PC-3 (cell line): Measurements from ENCODE around the gene ELL2. TPM values are rescaled to one million over a fixed set of nuclear protein-coding genes. Genes with fewer than 3 reads are reported as not detected.
A peak's percentile ranks its signal among the peaks of the same experiment; 100 is the strongest.

ENCODE experiments used
- ATAC-seq: fragments of 200-7000 bp; cut with Tn5 transposase; 2 replicates; pipeline ENCODE4 v1.9.1; 2020; ENCODE audit warnings: mild to moderate bottlenecking, moderate library complexity
- Bru-seq: library from RNA; stranded (reverse); fragments of 400-500 nt; gene quantifications from one replicate; lab custom pipeline; 2021; lab: Mats Ljungman, UMichigan
- BruChase-seq, 2 experiments: library from RNA; stranded (reverse); fragments of 400-500 nt; gene quantifications; one replicate each; lab custom pipeline; 2021; lab: Mats Ljungman, UMichigan
- BruUV-seq: library from RNA; stranded (reverse); fragments of 400-500 nt; replicated peaks from 2 replicates; lab custom pipeline; 2021; lab: Mats Ljungman, UMichigan
- CTCF ChIA-PET: fragments of 300-600 bp; sonication (Branson Sonifier 250); formaldehyde crosslinking; loops from one replicate; lab custom pipeline; 2022; ENCODE audit warnings: antibody characterized with exemption; lab: Charles Lee
- POLR2A ChIA-PET: fragments of 300-600 bp; sonication (Branson Sonifier 250); formaldehyde crosslinking; loops from one replicate; lab custom pipeline; 2022; ENCODE audit warnings: antibody characterized with exemption; ENCODE audit not compliant: unreplicated experiment; lab: Charles Lee
- DNase-seq: peaks from one replicate; pipeline ENCODE4 v3.0.0-alpha.2; 2015
- H2AFZ ChIP-seq: fragments of 300-600 bp; sonication (generic); 2 replicates; pipeline ENCODE4 v1.6.0; 2016; ENCODE audit warnings: antibody characterized with exemption, low read length
- H3F3A ChIP-seq: fragments of 300-600 bp; sonication (generic); one replicate; pipeline ENCODE4 v1.6.0; 2017; ENCODE audit warnings: antibody characterized with exemption, low read length, control low read depth, mild to moderate bottlenecking; ENCODE audit not compliant: unreplicated experiment
- H3K27ac ChIP-seq: fragments of 300-600 bp; sonication (generic); 2 replicates; pipeline ENCODE4 v1.5.1; 2016; ENCODE audit warnings: mild to moderate bottlenecking, low read length
- H3K27me3 ChIP-seq: fragments of 300-600 bp; sonication (generic); 2 replicates; pipeline ENCODE4 v1.6.1; 2016; ENCODE audit warnings: low read length, mixed read lengths
- H3K36me3 ChIP-seq: fragments of 300-600 bp; sonication (generic); 2 replicates; pipeline ENCODE4 v1.6.1; 2016; ENCODE audit warnings: low read depth, mixed run types, low read length, mixed read lengths
- H3K4me1 ChIP-seq: fragments of 300-600 bp; sonication (generic); 2 replicates; pipeline ENCODE4 v1.5.1; 2016; ENCODE audit warnings: low read length; ENCODE audit not compliant: insufficient read depth
- H3K4me2 ChIP-seq: fragments of 300-600 bp; sonication (generic); 2 replicates; pipeline ENCODE4 v1.6.0; 2016; ENCODE audit warnings: low read length
- H3K4me3 ChIP-seq: fragments of 300-600 bp; sonication (generic); 2 replicates; pipeline ENCODE4 v1.5.1; 2016; ENCODE audit warnings: mild to moderate bottlenecking, low read length, mixed read lengths
- H3K79me2 ChIP-seq: fragments of 300-600 bp; sonication (generic); 2 replicates; pipeline ENCODE4 v1.6.1; 2017; ENCODE audit warnings: low read length, mixed read lengths
- H3K9ac ChIP-seq: fragments of 300-600 bp; sonication (generic); 2 replicates; pipeline ENCODE4 v1.6.0; 2016; ENCODE audit warnings: mild to moderate bottlenecking, low read length
- H3K9me2 ChIP-seq: fragments of 300-600 bp; sonication (generic); replicated peaks from 2 replicates; pipeline ENCODE4 v1.6.1; 2016; ENCODE audit warnings: mixed run types, low read length, mixed read lengths
- H3K9me3 ChIP-seq: fragments of 300-600 bp; sonication (generic); 2 replicates; pipeline ENCODE4 v1.6.1; 2016; ENCODE audit warnings: low read length, mixed read lengths
- H4K20me1 ChIP-seq: fragments of 300-600 bp; sonication (generic); 2 replicates; pipeline ENCODE4 v1.6.1; 2016; ENCODE audit warnings: low read length, mixed read lengths
- EZH2 ChIP-seq: fragments of 300-600 bp; sonication (generic); IDR thresholded peaks from one replicate; pipeline ENCODE4 v1.6.1; 2017; ENCODE audit warnings: antibody characterized with exemption, mild to moderate bottlenecking, low read length; ENCODE audit not compliant: unreplicated experiment
- EZH2phosphoT487 ChIP-seq: fragments of 300-600 bp; sonication (generic); IDR thresholded peaks from 2 replicates; pipeline ENCODE4 v1.6.1; 2018; ENCODE audit warnings: mild to moderate bottlenecking, antibody characterized with exemption, low read length, borderline replicate concordance
- intact Hi-C: fragments of 100-400 bp; cut with micrococcal nuclease; formaldehyde crosslinking; loops from 2 replicates; pipeline ENCODE4 v1.9.0; 2023
- long read RNA-seq: library from polyadenylated mRNA; unstranded; transcript quantifications from one replicate; pipeline ENCODE4 v2.0.0, GENCODE V29; 2021; ENCODE audit not compliant: unreplicated experiment
- total RNA-seq: library from RNA; depleted of rRNA; stranded (reverse); fragments of >200 nt; gene quantifications from 2 replicates; pipeline ENCODE4 v1.2.3, GENCODE V29; 2014; rRNA removed
- TF ChIP-seq, protein P1 (sequence below): fragments of 300-600 bp; sonication (generic); conservative IDR thresholded peaks from 2 replicates; pipeline ENCODE4 v1.5.1; 2017; ENCODE audit warnings: antibody characterized with exemption, low read depth, mild to moderate bottlenecking, low read length

The ELL2 gene
- total RNA-seq, result 72.2 and 82.4 TPM in 2 replicates
- Bru-seq, nascent RNA, result percentile 97 among the genes with signal in this experiment
- percentile 95 among the genes with signal in this experiment for BruChase-seq, experiment 1, labeled RNA remaining after a 6-hour chase
- BruChase-seq, experiment 2, labeled RNA remaining after a 2-hour chase, result percentile 95 among the genes with signal in this experiment
- long read RNA-seq, full-length matches to known transcripts, result 22 of 75 reads
- long read RNA-seq, partial matches to known transcripts, result 35 of 75 reads
- long read RNA-seq, other reads (novel, unspliced or antisense), result 18 of 75 reads

DNA sequence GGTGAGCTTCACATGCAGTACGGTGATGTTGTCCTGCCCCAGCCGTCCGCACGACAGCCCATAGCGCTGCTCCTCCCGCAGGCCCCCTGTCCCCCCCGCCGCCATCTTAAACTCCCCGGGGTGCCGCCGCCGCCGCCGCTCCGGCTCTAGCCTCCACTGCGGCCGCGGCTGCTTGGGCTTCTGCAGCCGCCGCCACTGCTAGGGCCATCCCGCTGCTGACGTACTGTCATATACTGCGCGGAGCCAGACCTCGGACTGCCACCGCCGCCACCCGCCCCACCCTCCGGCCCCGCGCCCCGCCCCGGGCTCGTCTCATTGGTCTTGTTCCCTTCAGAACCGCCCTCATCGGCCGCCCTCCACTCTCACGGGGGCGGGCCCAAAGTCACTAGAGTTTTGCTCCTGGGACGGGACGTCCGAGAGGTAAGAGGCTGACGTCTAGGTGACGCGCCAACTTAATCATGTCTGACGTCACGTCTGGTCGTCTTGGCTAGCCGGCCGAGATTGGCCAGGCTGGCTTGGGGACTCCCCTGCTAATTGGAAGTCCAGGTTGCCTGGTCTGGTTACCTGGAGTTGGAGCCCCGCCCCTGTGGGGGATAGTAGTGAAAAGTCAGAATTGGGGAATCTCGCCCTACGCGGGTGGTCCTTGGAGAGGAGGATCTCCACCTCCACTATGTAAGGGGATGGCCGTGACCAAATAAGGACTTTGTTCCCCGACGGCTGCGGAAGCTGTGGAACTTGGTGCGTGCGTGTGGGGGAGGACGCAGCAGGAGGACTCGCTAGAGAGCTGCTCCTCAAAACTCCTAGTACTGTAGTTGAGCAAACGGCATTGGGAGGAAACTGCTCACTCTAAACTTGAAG, at the start of gene ELL2:
TSS of gene ELL2 (minus strand) at position 235 of the 858 bp plus-strand sequence. CDS start at position 105, 130 bp downstream.
- peak within 1 kb of the TSS; percentile 82 for H3K27ac ChIP-seq
- H3F3A ChIP-seq, result peaks cover 8% of the 10 kb centered on the region
- POLR2A ChIA-PET, result no interaction called here
- peaks cover 42% of the 10 kb centered on the region for H4K20me1 ChIP-seq
- no peaks in the 10 kb centered on the region for H3K9me2 ChIP-seq
- H3K36me3 ChIP-seq, result peaks cover 5% of the 10 kb centered on the region
- CTCF ChIA-PET, result no interaction called here
- H3K9ac ChIP-seq, result peak within 1 kb of the TSS; percentile 92
- peaks cover 55% of the 10 kb centered on the region for H3K79me2 ChIP-seq
- H3K4me2 ChIP-seq, result peak within 1 kb of the TSS; percentile 97
- DNase-seq (peak; percentile 93), ATAC-seq (peak; percentile 78)
- TF ChIP-seq EZH2phosphoT487 (no peak), EZH2 (no peak)
- TF ChIP-seq, protein P1, sequence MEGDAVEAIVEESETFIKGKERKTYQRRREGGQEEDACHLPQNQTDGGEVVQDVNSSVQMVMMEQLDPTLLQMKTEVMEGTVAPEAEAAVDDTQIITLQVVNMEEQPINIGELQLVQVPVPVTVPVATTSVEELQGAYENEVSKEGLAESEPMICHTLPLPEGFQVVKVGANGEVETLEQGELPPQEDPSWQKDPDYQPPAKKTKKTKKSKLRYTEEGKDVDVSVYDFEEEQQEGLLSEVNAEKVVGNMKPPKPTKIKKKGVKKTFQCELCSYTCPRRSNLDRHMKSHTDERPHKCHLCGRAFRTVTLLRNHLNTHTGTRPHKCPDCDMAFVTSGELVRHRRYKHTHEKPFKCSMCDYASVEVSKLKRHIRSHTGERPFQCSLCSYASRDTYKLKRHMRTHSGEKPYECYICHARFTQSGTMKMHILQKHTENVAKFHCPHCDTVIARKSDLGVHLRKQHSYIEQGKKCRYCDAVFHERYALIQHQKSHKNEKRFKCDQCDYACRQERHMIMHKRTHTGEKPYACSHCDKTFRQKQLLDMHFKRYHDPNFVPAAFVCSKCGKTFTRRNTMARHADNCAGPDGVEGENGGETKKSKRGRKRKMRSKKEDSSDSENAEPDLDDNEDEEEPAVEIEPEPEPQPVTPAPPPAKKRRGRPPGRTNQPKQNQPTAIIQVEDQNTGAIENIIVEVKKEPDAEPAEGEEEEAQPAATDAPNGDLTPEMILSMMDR, result no peak
- H2AFZ ChIP-seq, result peak within 1 kb of the TSS; percentile 72
- no peaks in the 10 kb centered on the region for H3K9me3 ChIP-seq
- BruUV-seq, result no TSS peak
- peaks cover 72% of the 10 kb centered on the region for H3K4me1 ChIP-seq
- peak within 1 kb of the TSS; percentile 99 for H3K4me3 ChIP-seq
- no peaks in the 10 kb centered on the region for H3K27me3 ChIP-seq
- intact Hi-C loops, result loop anchor here (1.0 to 5.0 kb wide), 4 partner anchors 65 to 360 kb away; no protein-coding TSS in a partner anchor

GRCh38 chr5:96008987-96009647, 47.5 kb upstream of the ELL2 start:
- no peak overlapping the region for H2AFZ ChIP-seq
- no peaks in the 10 kb centered on the region for H3K9me2 ChIP-seq
- H4K20me1 ChIP-seq, result no peaks in the 10 kb centered on the region
- DNase-seq (no peak), ATAC-seq (no peak)
- ChIA-PET CTCF (no interaction called here), POLR2A (no interaction called here)
- H3K9me3 ChIP-seq, result no peaks in the 10 kb centered on the region
- no TSS peak for BruUV-seq
- no peaks in the 10 kb centered on the region for H3K27me3 ChIP-seq
- H3K79me2 ChIP-seq, result no peaks in the 10 kb centered on the region
- no peak overlapping the region for H3K4me3 ChIP-seq
- H3K36me3 ChIP-seq, result no peaks in the 10 kb centered on the region
- no peak overlapping the region for H3K9ac ChIP-seq
- TF ChIP-seq, protein P1, result no peak
- TF ChIP-seq EZH2phosphoT487 (no peak), EZH2 (no peak)
- H3K4me2 ChIP-seq, result no peak overlapping the region
- H3K4me1 ChIP-seq, result no peaks in the 10 kb centered on the region
- no peaks in the 10 kb centered on the region for H3F3A ChIP-seq
- intact Hi-C loops, result no loop called here
- H3K27ac ChIP-seq, result no peak overlapping the region
